Naive B cell (primary cell): ENCODE data around the gene LSM2. TPM values are rescaled to one million over a fixed set of nuclear protein-coding genes. Genes with fewer than 3 reads are reported as not detected.
"Not testable (repeated sequence)": the region's sequence is repeated elsewhere in the genome, so short reads cannot be mapped to it uniquely, and the experiment has no call there.

Source experiments
- ATAC-seq, 2 donors: fragments of 150-1000 bp; cut with Tn5 transposase; 2 replicates each; pipeline ENCODE4 v1.10.0; 2021; ENCODE audit warnings: low read depth in 2 of 2, mild to moderate bottlenecking in 2 of 2, moderate library complexity in 2 of 2
- DNase-seq: peaks from one replicate; pipeline ENCODE4 v3.0.0; 2022
- H3K27ac Mint-ChIP-seq, 6 donors: one replicate each; pipeline ENCODE4 v1.8.0; 2020 to 2022; ENCODE audit warnings: mild to moderate bottlenecking in 6 of 6, mixed read lengths in 6 of 6, moderate library complexity in 5 of 6, inconsistent platforms in 2 of 6
- H3K27me3 Mint-ChIP-seq, 3 donors: one replicate each; pipeline ENCODE4 v1.8.0; 2021 to 2022; ENCODE audit warnings: mixed read lengths in 3 of 3, mild to moderate bottlenecking in 1 of 3
- H3K36me3 Mint-ChIP-seq, 2 donors: one replicate each; pipeline ENCODE4 v1.8.0; 2020 to 2022; ENCODE audit warnings: mixed read lengths in 2 of 2, inconsistent platforms in 1 of 2, mild to moderate bottlenecking in 1 of 2
- H3K4me1 Mint-ChIP-seq, 3 donors: one replicate each; pipeline ENCODE4 v1.8.0; 2020 to 2022; ENCODE audit warnings: mixed read lengths in 3 of 3, inconsistent platforms in 1 of 3, mild to moderate bottlenecking in 1 of 3, moderate library complexity in 1 of 3
- H3K4me3 Mint-ChIP-seq, 8 donors: one replicate each; pipeline ENCODE4 v1.8.0; 2020 to 2022; ENCODE audit warnings: mild to moderate bottlenecking in 8 of 8, mixed read lengths in 8 of 8, moderate library complexity in 8 of 8, inconsistent platforms in 2 of 8
- H3K9me3 Mint-ChIP-seq, 7 donors: one replicate each; pipeline ENCODE4 v1.8.0; 2020 to 2022; ENCODE audit warnings: mixed read lengths in 7 of 7, mild to moderate bottlenecking in 5 of 7, inconsistent platforms in 2 of 7, moderate library complexity in 1 of 7
- polyA plus RNA-seq, 6 donors: library from polyadenylated mRNA; unstranded; fragments of 300-500 nt; fragmentation: Illumina TruSeq; gene quantifications; one replicate each; pipeline ENCODE4 v1.2.3, GENCODE V29; 2021; ENCODE audit warnings: low read depth in 6 of 6

LSM2 gene
- polyA plus RNA-seq: 100 to 1,000 TPM in 1 of 6 donors, 10 to 100 TPM in 5; 75.4 to 107 (median 92.4) TPM

DNA sequence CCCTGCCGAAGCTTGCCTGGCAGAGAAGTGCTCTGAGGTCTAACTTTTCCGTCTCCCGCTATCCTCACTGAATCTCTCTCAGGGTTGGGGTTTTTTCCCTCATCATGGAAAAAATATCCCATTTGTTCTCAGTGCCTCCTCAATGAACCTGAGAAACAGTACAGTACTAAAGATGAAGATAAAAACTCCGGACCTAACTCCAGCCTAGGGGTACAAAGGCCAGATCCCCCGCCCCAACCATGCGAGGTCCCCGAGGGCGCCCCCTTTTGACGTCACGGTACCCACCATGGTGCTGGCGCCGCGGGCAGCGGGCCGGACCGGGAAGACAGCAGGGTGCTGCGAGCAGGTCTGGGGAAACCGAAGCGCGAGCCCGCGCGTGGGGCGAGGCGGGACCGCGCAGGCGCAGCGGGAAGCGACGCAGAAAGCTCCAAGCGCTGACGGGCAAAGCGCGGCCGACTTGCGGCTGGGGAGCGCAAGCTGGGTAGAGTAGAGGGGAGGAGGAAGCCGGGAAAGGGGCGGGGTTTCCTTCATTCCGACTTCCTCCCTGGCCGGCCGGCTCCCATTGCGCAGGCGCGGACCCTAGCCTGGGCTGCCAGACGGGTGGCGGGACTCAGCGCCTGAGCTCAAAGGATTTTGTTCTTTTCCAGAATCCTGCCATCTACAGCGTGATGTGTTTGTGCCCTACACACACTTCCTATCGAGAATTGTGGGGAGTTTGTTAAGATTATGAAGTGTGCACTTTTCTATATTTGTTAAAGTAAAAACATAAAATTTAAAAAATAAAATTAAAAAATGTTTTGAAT, at the start of gene LSM2:
Gene LSM2, minus strand, starts transcription at position 497 of the 803 bp plus-strand sequence. Its CDS starts 209 bp downstream, at position 288.
- Mint-ChIP-seq H3K4me3 (peak within 1 kb of the TSS; percentile 79 to 95 (median 94)), H3K27me3 (no peaks in the 10 kb centered on the region), H3K36me3 (no peaks in the 10 kb centered on the region), H3K4me1 (peaks cover 12 to 22% (median 22%) of the 10 kb centered on the region in 3 donors), H3K9me3 (no peaks in the 10 kb centered on the region), H3K27ac (peak within 1 kb of the TSS; percentile 84 to 98 (median 96))
- DNase-seq (peak; percentile 97), ATAC-seq (peak; percentile 95 to 96)

DNA sequence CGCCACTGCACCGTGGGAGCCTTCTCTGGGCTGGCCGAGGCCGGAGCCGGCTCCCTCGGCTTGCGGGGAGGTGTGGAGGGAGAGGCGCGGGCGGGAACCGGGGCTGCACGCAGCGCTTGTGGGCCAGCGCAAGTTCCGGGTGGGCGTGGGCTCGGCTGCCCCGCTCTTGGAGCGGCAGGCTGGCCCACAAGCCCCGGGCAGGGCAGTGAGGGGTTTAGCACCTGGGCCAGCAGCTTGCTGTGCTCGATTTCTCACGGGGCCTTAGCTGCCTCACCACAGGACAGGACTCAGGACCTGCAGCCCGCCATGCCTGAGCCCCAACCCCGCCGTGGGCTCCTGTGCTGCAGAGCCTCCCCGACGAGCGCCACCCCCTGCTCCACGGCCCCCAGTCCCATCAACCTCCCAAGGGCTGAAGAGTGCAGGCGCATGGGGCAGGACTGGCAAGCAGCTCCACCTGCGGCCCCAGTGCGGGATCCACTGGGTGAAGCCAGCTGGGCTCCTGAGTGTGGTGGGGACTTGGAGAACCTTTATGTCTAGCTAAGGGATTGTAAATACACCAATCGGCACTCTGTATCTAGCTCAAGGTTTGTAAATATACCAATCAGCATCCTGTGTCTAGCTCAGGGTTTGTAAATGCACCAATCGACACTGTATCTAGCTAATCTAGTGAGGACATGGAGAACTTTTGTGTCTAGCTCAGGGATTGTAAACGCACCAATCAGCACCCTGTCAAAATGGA, 45.4 kb upstream of the LSM2 start:
- H3K27ac Mint-ChIP-seq, H3K27me3 Mint-ChIP-seq, DNase-seq, H3K9me3 Mint-ChIP-seq, ATAC-seq, H3K36me3 Mint-ChIP-seq, H3K4me3 Mint-ChIP-seq, H3K4me1 Mint-ChIP-seq: not testable (repeated sequence)

DNA sequence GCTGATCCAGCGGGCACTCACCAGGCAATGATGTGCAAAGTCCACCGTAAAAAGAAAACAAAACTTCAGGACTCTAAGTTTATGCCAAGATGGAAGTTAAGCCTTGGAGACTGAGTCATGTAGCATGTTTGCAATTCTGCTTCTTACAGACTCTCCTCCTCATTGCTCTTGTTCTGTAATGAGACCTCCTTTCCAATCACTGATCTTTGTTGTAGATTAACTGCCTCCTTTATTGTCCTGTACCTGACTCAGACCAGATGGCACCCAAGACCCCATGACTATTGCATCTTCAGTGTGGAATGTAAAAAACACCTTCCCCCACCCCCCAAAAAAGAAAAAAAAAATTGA, 44.7 kb upstream of the LSM2 start:
- no peak overlapping the region for H3K4me3 Mint-ChIP-seq
- H3K27me3 Mint-ChIP-seq: no peaks in the 10 kb centered on the region
- ATAC-seq (no peak), DNase-seq (no peak)
- H3K36me3 Mint-ChIP-seq: no peaks in the 10 kb centered on the region
- no peak overlapping the region for H3K27ac Mint-ChIP-seq
- H3K4me1 Mint-ChIP-seq: no peaks in the 10 kb centered on the region
- no peaks in the 10 kb centered on the region for H3K9me3 Mint-ChIP-seq

DNA sequence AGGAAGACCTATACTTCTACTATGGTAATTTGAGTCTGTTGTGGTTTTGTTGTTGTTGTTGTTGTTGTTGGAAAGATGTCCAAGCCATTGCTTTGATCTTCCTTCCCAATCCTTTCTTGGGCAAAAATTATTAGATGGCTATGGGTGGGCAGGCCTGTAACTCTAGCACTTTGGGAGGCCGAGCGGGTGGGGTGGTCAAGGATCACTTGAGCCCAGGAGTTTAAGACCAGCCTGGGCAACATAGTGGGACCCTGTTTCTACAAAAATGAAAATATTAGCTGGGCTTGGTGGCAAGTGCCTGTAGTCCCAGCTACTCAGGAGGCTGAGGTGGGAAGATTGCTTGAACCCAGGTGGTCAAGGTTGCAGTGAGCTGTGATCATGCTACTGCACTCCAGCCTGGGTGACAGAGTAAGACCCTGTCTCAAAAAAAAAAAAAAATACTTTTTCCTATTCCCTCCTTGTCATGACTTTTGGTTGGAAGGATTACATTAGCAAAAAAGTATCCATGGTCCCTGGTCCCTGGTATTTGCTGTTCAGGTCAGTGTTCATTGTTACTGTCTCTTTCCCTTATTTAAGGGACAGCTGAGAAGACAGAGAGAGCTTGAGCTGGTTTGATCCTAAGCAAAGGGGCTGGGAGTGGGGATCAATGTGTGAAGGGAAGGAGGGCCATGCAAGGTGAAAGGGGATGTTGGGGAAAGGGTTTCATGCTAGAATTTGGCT, 44.2 kb upstream of the LSM2 start:
- ATAC-seq: no peak
- H3K27me3 Mint-ChIP-seq: no peaks in the 10 kb centered on the region
- H3K27ac Mint-ChIP-seq: peak overlapping the region in 1 of 6 donors; percentile 14
- H3K36me3 Mint-ChIP-seq: no peaks in the 10 kb centered on the region
- no peak for DNase-seq
- H3K4me3 Mint-ChIP-seq: no peak overlapping the region
- H3K9me3 Mint-ChIP-seq: no peaks in the 10 kb centered on the region
- no peaks in the 10 kb centered on the region for H3K4me1 Mint-ChIP-seq

DNA sequence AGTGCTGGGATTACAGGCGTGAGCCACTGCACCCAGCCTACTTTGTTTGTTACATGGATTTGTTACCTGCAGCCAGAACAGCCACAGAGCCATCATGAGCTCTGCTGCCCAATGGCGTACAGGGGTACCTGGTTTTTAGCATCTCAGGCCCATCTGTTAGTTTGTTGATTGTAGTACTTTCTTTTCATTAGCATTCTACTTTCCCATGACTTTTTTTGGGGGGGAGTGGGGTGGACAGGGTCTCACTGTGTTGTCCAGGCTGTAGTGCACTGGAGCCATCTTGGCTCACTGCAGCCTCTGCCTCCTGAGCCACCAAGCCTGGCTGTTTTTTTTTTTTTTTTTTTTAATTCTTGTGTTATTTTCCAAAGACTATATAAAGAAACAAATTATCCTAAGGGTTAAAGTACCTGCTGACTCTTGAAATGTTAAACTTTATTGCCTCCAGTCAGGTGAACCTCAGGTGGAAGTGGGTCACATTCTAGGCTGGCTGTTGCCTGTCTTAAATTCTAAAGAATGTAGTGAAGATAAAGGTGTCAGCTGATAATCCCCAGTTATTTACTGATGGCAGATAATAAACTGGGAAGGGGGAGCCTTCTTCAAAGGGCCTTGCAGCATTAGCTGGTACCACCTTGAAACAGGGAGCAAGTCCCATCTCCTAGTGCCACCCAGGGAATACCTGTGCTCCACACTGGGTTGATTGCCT, 40.7 kb upstream of the LSM2 start:
- peak overlapping the region in 1 of 8 donors; percentile 63 for H3K4me3 Mint-ChIP-seq
- no peaks in the 10 kb centered on the region for H3K27me3 Mint-ChIP-seq
- H3K4me1 Mint-ChIP-seq: peaks cover 0 to 7% (median 3%) of the 10 kb centered on the region in 3 donors
- H3K9me3 Mint-ChIP-seq: no peaks in the 10 kb centered on the region
- DNase-seq (no peak), ATAC-seq (no peak)
- H3K36me3 Mint-ChIP-seq: no peaks in the 10 kb centered on the region
- H3K27ac Mint-ChIP-seq: no peak overlapping the region

DNA sequence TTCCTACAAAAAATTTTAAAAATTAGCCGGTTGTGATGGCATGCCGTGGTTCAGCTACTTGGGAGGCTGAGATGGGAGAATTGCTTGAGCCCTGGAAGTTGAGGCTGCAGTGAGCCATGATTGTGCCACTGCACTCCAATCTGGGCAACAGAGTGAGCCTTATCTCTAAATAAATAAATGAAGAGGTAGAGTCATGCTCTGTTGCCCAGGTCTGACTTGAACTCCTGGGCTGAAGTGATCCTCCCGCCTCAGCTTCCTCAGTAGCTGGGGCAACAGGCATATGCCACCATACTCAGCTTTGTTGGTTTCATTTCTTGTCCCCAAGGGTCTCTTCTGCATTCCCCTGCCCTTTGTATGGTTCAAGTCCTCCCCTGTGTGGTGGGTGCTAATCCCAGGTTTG, 37.7 kb upstream of the LSM2 start:
- DNase-seq (no peak), ATAC-seq (no peak)
- Mint-ChIP-seq H3K4me3 (no peak overlapping the region), H3K36me3 (peaks cover 0 to 5% of the 10 kb centered on the region in 2 donors), H3K9me3 (no peaks in the 10 kb centered on the region), H3K4me1 (peaks cover 0 to 7% (median 3%) of the 10 kb centered on the region in 3 donors), H3K27ac (peak overlapping the region in 2 of 6 donors; percentile 15 to 81), H3K27me3 (no peaks in the 10 kb centered on the region)

DNA sequence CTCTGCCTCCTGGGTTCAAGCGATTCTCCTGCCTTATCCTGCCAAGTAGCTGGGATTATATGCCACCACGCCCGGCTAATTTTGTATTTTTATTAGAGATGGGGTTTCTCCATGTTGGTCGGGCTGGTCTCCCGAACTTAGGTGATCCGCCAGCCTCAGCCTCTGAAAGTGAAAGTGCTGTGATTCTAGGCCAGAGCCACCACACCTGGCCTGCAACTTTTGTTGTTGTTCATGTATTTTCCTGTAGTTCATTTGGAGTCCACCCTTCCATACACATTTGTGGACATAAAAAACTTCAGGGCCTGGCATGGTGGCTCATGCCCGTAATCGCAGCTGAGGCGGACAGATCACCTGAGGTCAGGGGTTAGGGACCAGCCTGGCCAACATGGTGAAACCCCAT, 35.3 kb upstream of the LSM2 start:
- ATAC-seq (no peak), DNase-seq (no peak)
- H3K4me3 Mint-ChIP-seq: no peak overlapping the region
- peak overlapping the region in 1 of 6 donors; percentile 29 for H3K27ac Mint-ChIP-seq
- H3K36me3 Mint-ChIP-seq: peaks cover 6 to 7% of the 10 kb centered on the region in 2 donors
- H3K9me3 Mint-ChIP-seq: no peaks in the 10 kb centered on the region
- H3K27me3 Mint-ChIP-seq: no peaks in the 10 kb centered on the region
- peaks cover 8 to 24% (median 20%) of the 10 kb centered on the region in 3 donors for H3K4me1 Mint-ChIP-seq

DNA sequence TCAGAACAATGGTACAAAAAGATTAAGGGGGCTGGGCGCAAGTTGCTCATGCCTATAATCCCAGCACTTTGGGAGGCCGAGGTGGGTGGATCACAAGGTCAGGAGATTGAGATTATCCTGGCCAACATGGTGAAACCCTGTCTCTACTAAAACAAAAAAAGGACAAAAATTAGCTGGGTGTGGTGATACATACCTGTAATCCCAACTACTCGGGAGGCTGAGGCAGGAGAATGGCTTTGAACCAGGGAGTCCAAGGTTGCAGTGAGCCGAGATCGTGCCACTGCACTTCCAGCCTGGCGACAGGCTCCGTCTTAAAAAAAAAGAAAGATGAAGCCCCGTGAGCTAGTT, 33.0 kb upstream of the LSM2 start:
- Mint-ChIP-seq H3K4me3 (peak overlapping the region in 1 of 8 donors; percentile 44), H3K4me1 (peaks cover 20 to 38% (median 35%) of the 10 kb centered on the region in 3 donors), H3K36me3 (peaks cover 10 to 12% of the 10 kb centered on the region in 2 donors), H3K27ac (peak overlapping the region in 1 of 6 donors; percentile 52)
- not testable (repeated sequence) for H3K27me3 Mint-ChIP-seq, H3K9me3 Mint-ChIP-seq, ATAC-seq, DNase-seq

DNA sequence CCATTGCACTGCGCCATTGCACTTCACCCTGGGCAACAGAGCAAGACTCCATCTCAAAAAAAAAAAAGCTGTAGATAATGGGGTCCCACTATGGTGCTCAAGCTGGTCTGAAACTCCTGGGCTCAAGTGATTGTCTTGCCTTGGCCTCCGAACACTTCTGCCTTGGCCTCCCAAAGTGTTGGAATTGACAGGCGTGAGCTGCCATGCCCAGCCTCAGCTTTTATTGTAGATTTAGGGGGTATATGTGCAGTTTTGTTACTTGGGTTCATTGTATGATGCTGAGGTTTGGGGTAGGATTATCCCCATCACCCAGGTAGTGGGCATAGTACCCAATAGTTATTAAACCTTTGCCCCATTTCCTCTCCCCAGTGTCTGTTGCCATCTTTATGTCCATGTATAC, 32.2 kb upstream of the LSM2 start:
- no peak for DNase-seq
- peaks cover 20 to 43% (median 40%) of the 10 kb centered on the region in 3 donors for H3K4me1 Mint-ChIP-seq
- H3K27me3 Mint-ChIP-seq: no peaks in the 10 kb centered on the region
- no peak for ATAC-seq
- H3K36me3 Mint-ChIP-seq: peaks cover 10 to 12% of the 10 kb centered on the region in 2 donors
- no peaks in the 10 kb centered on the region for H3K9me3 Mint-ChIP-seq
- peak overlapping the region in 1 of 6 donors; percentile 43 for H3K27ac Mint-ChIP-seq
- peak overlapping the region in 3 of 8 donors; percentile 8 to 44 (median 30) for H3K4me3 Mint-ChIP-seq

DNA sequence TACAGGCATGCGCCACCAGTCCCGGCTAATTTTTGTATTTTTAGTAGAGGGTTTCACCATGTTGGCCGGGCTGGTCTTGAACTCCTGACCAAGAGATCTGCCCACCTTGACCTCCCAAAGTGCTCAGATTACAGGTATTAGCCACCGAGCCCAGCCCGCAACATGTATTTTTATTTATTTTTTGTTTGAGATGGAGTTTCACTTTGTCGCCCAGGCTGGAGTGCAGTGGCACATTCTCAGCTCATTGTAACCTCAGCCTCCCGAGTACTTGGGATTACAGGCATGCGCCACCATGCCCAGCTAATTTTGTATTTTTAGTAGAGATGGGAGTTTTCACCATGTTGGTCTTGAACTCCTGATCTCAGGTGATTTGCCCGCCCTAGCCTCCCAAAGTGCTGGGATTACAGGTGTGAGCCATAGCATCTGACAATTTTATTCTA, 31.4 kb upstream of the LSM2 start:
- H3K27me3 Mint-ChIP-seq, H3K9me3 Mint-ChIP-seq, DNase-seq, ATAC-seq: not testable (repeated sequence)
- H3K36me3 Mint-ChIP-seq: peaks cover 10 to 12% of the 10 kb centered on the region in 2 donors
- H3K4me3 Mint-ChIP-seq: peak overlapping the region in 4 of 8 donors; percentile 92 to 99 (median 97)
- H3K27ac Mint-ChIP-seq: peak overlapping the region in 1 of 6 donors; percentile 77
- peaks cover 20 to 45% (median 40%) of the 10 kb centered on the region in 3 donors for H3K4me1 Mint-ChIP-seq

DNA sequence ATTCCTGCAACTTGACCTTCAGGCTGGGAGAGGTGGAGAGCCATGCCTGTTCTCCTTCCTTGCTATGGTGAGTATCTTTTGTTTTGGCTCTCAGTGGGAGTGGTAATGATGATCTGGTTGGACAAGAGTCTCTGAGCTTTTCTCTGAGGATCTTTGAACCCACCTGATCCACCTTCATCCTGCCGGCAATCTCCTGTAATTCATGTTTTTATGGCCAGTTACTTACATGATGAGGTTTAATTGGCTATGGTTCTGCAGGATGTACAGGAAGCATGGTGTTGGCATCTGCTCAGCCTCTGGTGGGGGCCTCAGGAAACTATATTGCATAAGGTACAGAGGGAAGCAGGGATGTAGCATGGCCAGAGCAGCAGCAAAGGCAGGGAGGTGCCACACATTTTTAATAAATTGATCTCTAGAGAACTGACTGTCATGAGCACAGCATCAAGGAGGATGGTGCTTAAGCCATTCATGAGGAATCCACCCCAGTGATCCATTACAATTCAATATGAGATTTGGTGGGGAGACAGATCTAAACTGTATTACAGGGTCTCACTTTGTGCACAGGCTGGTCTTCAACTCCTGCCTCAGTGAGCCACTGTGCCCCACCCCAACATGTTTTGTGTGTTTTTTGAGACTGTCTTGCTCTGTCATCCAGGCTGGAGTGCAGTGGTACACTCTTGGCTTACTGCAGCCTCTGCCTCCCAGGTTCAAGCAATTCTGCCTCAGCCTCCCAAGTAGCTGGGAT, 30.8 kb upstream of the LSM2 start:
- Mint-ChIP-seq H3K4me1 (peaks cover 20 to 49% (median 40%) of the 10 kb centered on the region in 3 donors), H3K9me3 (no peaks in the 10 kb centered on the region), H3K4me3 (peak overlapping the region; percentile 30 to 99 (median 96)), H3K36me3 (peaks cover 10 to 12% of the 10 kb centered on the region in 2 donors), H3K27ac (peak overlapping the region in 5 of 6 donors; percentile 10 to 99 (median 74)), H3K27me3 (no peaks in the 10 kb centered on the region)
- no peak for DNase-seq
- ATAC-seq: no peak
